ENCODE measurements around the gene CCDC181.
A peak's percentile ranks its signal among the peaks of the same experiment; 100 is the strongest.
"Not testable (repeated sequence)": the region's sequence is repeated elsewhere in the genome, so short reads cannot be mapped to it uniquely, and the experiment has no call there.

The CCDC181 gene

DNA sequence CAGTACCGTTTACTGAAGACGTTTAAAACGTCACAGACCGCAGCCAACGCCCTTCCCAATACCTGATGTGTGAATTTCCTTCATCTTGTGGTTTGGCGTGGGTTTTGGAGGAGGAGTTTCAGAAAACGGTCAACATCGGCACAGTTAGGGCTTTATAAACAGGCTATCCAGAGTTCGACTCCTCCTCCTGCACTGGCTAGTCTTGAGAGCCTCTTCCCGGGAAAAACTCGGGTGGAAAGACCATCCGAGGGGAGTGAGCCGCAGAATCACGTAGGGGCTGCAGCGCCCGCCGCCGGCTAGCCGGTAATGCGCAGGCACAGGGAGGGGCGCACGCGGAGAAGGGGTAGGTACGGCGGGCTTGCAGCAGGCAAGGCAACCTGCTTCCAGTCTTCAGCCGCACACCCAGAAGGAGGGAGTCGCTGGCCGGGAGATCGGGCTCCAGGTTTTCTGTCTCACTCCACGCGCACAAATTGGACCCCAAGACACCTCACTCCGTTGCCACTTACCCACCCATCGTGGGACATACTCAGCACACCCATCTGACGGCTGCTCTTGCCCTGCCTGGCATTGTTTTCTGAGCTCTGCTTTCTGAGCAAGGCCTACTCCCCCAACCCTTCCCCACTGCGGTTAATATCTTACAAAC is 33.0 kb upstream of the CCDC181 start:
- no peak overlapping the region for H3K27ac ChIP-seq (ENCODE audit: low read depth, low read length)
- H3K4me1 ChIP-seq (ENCODE audit: control insufficient read depth, insufficient read depth, low read length), result no peaks in the 10 kb centered on the region
- H3K4me3 ChIP-seq (ENCODE audit: low read depth, low read length), result peak overlapping the region; percentile 49; the same call in 1 of the 2 replicates
- peaks cover 9% of the 10 kb centered on the region for H3K9me3 ChIP-seq (ENCODE audit: control insufficient read depth, insufficient read depth, low read depth, low read length)
- no peaks in the 10 kb centered on the region for H3K27me3 ChIP-seq (ENCODE audit: control insufficient read depth, insufficient read depth, low read length)
- H3K36me3 ChIP-seq (ENCODE audit: control insufficient read depth, insufficient read depth, low read length), result peaks cover 2% of the 10 kb centered on the region; the same call in 1 of the 2 replicates
- H3K9ac ChIP-seq (ENCODE audit: low read length), result no peak overlapping the region

DNA sequence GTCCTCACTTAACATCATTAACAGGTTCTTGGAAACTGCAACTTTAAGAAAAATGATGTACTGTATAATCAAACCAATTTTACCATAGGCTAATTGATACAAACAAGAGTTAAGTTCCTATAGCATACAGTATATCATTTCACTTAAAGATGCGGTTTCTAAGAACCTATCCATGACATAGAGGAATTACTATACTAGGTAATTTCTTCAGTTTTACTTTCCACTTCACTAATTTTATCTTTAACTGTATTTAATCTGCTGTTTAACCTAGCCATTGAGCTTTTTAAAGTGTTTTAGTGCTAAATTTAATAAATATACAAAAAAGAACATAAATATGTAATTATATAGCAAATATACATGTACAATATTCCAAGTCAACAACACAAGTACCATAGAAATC is 30.2 kb upstream of the CCDC181 start:
- Histone ChIP-seq H3K9ac (ENCODE audit: low read length) (no peak overlapping the region), H3K9me3 (ENCODE audit: control insufficient read depth, insufficient read depth, low read depth, low read length) (peaks cover 9% of the 10 kb centered on the region), H3K27ac (ENCODE audit: low read depth, low read length) (no peak overlapping the region), H3K4me3 (ENCODE audit: low read depth, low read length) (no peak overlapping the region), H3K36me3 (ENCODE audit: control insufficient read depth, insufficient read depth, low read length) (no peaks in the 10 kb centered on the region), H3K27me3 (ENCODE audit: control insufficient read depth, insufficient read depth, low read length) (no peaks in the 10 kb centered on the region), H3K4me1 (ENCODE audit: control insufficient read depth, insufficient read depth, low read length) (no peaks in the 10 kb centered on the region)

DNA sequence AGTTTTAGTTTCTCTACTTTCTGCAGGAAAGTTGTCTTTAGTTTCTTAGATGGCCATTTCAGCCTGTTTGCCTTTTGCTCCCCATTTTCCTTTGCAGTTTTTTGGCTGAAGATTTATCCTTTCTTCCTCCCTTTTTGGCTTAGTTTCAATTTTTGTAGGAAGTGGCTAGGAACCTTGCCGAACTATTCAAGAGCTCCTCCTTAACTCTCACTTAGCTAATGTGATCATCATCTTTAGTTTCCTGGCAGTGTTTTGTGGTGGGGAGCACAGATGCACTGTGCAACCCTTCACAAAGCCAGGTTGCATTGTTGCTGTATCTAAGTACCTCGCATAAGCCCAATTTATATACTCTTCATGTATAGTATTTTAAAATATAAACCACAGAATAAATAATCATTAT is 28.8 kb upstream of the CCDC181 start:
- no peaks in the 10 kb centered on the region for H3K4me1 ChIP-seq (ENCODE audit: control insufficient read depth, insufficient read depth, low read length)
- peaks cover 9% of the 10 kb centered on the region for H3K9me3 ChIP-seq (ENCODE audit: control insufficient read depth, insufficient read depth, low read depth, low read length)
- H3K36me3 ChIP-seq (ENCODE audit: control insufficient read depth, insufficient read depth, low read length), result no peaks in the 10 kb centered on the region
- H3K9ac ChIP-seq (ENCODE audit: low read length), result no peak overlapping the region
- H3K27me3 ChIP-seq (ENCODE audit: control insufficient read depth, insufficient read depth, low read length), result no peaks in the 10 kb centered on the region
- H3K27ac ChIP-seq (ENCODE audit: low read depth, low read length), result no peak overlapping the region
- no peak overlapping the region for H3K4me3 ChIP-seq (ENCODE audit: low read depth, low read length)

DNA sequence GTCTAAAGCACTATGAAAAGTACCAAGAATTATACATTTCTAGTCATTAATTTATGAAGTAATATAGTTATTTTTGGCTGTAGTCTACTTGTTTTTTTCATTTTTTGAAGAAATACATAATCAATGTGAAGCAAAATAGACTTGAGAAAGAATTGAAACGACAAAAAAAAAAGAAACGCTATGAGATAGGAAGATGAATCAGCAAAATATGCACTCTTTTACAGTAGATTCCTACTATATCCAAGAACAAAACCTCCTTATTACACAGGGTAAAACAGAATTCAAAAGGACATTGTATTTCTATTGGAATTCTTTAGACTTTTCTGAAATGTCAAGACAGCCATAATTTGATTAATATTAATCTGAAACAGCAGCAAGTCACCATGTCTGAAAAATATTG is 25.6 kb upstream of the CCDC181 start:
- Histone ChIP-seq H3K9ac (ENCODE audit: low read length) (no peak overlapping the region), H3K36me3 (ENCODE audit: control insufficient read depth, insufficient read depth, low read length) (no peaks in the 10 kb centered on the region), H3K4me1 (ENCODE audit: control insufficient read depth, insufficient read depth, low read length) (no peaks in the 10 kb centered on the region), H3K27ac (ENCODE audit: low read depth, low read length) (no peak overlapping the region), H3K9me3 (ENCODE audit: control insufficient read depth, insufficient read depth, low read depth, low read length) (peaks cover 9% of the 10 kb centered on the region), H3K4me3 (ENCODE audit: low read depth, low read length) (no peak overlapping the region), H3K27me3 (ENCODE audit: control insufficient read depth, insufficient read depth, low read length) (no peaks in the 10 kb centered on the region)

DNA sequence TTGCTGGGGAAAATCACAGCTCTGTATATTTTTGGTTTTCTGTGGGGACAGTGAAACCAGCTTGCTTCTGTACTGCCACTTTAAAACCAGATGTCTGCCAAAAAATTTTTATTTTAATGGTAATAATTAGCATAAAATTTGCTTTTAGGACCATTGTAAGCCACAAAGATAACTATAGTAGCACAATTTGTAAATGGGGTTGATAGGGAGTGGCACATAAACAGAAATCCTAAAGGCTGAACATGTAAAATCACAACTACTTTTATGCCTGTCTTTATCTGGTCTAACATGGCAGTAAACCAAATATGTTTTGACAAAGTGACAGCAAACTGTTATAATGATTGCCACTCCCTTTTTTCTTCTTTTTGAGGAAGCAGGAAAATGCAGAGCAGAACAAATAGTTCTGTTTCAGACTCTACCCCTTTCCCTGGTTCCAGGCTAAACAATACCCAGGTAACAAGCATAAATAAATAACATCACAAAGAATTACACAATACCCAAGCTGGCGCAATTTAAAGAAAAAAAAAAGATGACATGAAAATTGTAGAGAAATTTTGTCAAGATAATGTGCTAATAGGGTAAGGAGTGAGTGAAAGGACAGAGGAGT is 24.0 kb upstream of the CCDC181 start:
- Histone ChIP-seq H3K9me3 (ENCODE audit: control insufficient read depth, insufficient read depth, low read depth, low read length) (no peaks in the 10 kb centered on the region), H3K4me1 (ENCODE audit: control insufficient read depth, insufficient read depth, low read length) (no peaks in the 10 kb centered on the region), H3K4me3 (ENCODE audit: low read depth, low read length) (no peak overlapping the region), H3K27me3 (ENCODE audit: control insufficient read depth, insufficient read depth, low read length) (no peaks in the 10 kb centered on the region), H3K36me3 (ENCODE audit: control insufficient read depth, insufficient read depth, low read length) (no peaks in the 10 kb centered on the region), H3K27ac (ENCODE audit: low read depth, low read length) (no peak overlapping the region), H3K9ac (ENCODE audit: low read length) (no peak overlapping the region)

DNA sequence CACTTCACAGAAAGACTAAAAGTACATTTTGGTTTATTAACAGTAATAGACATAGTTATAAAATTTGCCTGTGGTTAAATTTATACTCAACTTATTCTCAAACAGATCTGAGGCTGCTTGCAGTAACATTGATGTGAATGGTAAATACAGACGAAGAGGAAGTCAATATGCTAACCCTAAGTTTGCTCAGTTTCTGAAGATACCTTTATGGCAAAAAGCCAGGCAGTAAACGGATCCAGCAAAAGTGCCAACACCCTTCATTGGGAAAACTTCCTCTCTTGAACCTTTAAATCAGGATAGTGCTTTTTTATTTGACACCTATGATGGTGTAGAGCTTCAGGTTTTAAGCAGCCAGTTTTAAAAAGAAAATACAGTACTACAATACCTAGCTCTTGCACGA is 16.6 kb upstream of the CCDC181 start:
- no peak overlapping the region for H3K27ac ChIP-seq (ENCODE audit: low read depth, low read length)
- H3K9me3 ChIP-seq (ENCODE audit: control insufficient read depth, insufficient read depth, low read depth, low read length), result 0 out of 2 replicates have a peak, but pooled peaks cover 2% of the 10 kb centered on the region
- H3K4me1 ChIP-seq (ENCODE audit: control insufficient read depth, insufficient read depth, low read length), result no peaks in the 10 kb centered on the region
- H3K9ac ChIP-seq (ENCODE audit: low read length), result no peak overlapping the region
- no peaks in the 10 kb centered on the region; the same call in 1 of the 2 replicates for H3K27me3 ChIP-seq (ENCODE audit: control insufficient read depth, insufficient read depth, low read length)
- no peaks in the 10 kb centered on the region for H3K36me3 ChIP-seq (ENCODE audit: control insufficient read depth, insufficient read depth, low read length)
- H3K4me3 ChIP-seq (ENCODE audit: low read depth, low read length), result no peak overlapping the region

DNA sequence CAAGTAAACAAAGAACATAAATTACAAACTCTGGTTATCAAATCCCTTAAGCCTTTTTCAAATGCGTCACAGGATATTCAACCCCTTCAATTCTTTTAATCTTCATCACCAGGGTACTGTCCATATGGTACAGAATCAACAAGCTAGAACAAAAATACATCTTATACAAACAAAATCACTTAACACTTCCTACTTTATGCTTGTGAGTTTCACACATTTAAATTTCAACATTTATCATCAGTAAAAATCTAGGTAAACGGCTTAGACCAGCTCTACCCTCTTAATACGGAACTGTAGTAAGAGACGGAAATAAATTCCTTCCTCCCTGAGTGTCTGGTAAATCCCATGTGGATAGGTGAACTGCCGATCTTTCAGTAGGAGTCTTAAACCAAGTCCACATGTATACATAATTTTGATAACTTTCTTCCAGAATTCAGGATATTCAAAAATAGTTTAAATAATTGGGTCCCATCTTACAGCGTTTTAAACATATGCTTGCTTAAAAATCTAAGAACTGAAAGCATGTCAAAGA is 1.0 kb downstream of the CCDC181 start:
- peaks cover 13% of the 10 kb centered on the region for H3K27me3 ChIP-seq (ENCODE audit: control insufficient read depth, insufficient read depth, low read length)
- H3K4me1 ChIP-seq (ENCODE audit: control insufficient read depth, insufficient read depth, low read length), result peaks cover 5% of the 10 kb centered on the region; the same call in 1 of the 2 replicates
- no peaks in the 10 kb centered on the region for H3K9me3 ChIP-seq (ENCODE audit: control insufficient read depth, insufficient read depth, low read depth, low read length)
- peak overlapping the region; percentile 78; the same call in 1 of the 2 replicates for H3K4me3 ChIP-seq (ENCODE audit: low read depth, low read length)
- no peak overlapping the region for H3K27ac ChIP-seq (ENCODE audit: low read depth, low read length)
- H3K9ac ChIP-seq (ENCODE audit: low read length), result no peak overlapping the region
- H3K36me3 ChIP-seq (ENCODE audit: control insufficient read depth, insufficient read depth, low read length), result no peaks in the 10 kb centered on the region

DNA sequence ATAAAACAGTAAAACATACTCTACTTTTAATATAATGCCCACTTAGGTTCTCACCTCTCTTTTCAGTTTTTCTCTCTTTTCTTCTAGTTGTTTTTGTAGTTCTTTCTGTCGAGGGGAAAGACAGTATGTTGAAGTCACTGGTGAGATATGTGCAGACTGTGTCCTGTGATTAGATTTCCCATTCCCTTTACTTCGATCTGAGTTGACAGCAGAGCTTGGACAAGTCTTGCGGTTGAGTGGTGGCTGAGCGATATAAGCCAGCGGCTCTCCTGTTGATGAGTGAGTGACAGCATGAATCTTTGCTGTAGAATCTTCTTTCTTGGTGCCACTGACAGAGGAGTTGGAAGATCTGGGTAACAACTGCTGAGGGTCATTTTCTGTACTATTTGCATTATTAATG is 6.0 kb downstream of the CCDC181 start:
- Histone ChIP-seq H3K4me1 (ENCODE audit: control insufficient read depth, insufficient read depth, low read length) (no peaks in the 10 kb centered on the region), H3K4me3 (ENCODE audit: low read depth, low read length) (no peak overlapping the region), H3K9me3 (ENCODE audit: control insufficient read depth, insufficient read depth, low read depth, low read length) (no peaks in the 10 kb centered on the region), H3K27me3 (ENCODE audit: control insufficient read depth, insufficient read depth, low read length) (no peaks in the 10 kb centered on the region), H3K36me3 (ENCODE audit: control insufficient read depth, insufficient read depth, low read length) (no peaks in the 10 kb centered on the region), H3K27ac (ENCODE audit: low read depth, low read length) (no peak overlapping the region), H3K9ac (ENCODE audit: low read length) (no peak overlapping the region)

DNA sequence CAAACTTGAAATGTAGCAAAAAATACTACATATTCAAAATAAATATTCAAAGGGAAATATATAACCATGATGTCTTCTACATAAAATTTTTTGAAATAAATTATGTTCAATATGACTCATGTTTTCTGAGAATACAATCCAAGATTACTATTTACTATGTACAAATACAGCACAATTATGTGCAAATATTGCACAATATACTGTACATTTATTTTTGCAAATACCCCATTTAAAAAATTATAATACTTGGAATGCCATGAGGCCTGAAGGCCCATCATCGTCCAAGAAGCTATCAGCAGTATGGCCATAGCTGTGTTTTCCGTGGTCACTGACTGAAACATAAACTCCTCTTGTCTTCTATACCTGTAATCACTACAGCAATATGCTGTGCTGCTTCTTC is 12.3 kb downstream of the CCDC181 start:
- H3K4me1 ChIP-seq (ENCODE audit: control insufficient read depth, insufficient read depth, low read length), result no peaks in the 10 kb centered on the region
- no peaks in the 10 kb centered on the region for H3K27me3 ChIP-seq (ENCODE audit: control insufficient read depth, insufficient read depth, low read length)
- no peak overlapping the region for H3K4me3 ChIP-seq (ENCODE audit: low read depth, low read length)
- H3K27ac ChIP-seq (ENCODE audit: low read depth, low read length), result no peak overlapping the region
- no peaks in the 10 kb centered on the region for H3K36me3 ChIP-seq (ENCODE audit: control insufficient read depth, insufficient read depth, low read length)
- H3K9me3 ChIP-seq (ENCODE audit: control insufficient read depth, insufficient read depth, low read depth, low read length), result no peaks in the 10 kb centered on the region
- H3K9ac ChIP-seq (ENCODE audit: low read length), result no peak overlapping the region

DNA sequence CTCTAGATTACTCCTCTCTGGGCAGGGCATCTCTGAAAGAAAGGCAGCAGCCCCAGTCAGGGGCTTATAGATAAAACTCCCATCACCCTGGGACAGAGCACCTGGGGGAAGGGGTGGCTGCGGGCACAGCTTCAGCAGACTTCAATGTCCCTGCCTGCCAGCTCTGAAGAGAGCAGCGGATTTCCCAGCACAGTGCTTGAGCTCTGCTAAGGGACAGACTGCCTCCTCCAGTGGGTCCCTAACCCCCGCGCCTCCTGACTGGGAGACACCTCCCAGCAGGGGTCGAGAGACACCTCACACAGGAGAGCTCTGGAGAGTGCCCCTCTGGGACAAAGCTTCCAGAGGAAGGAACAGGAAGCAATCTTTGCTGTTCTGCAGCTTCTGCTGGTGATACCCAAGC is 18.9 kb downstream of the CCDC181 start:
- not testable (repeated sequence) for H3K4me3 ChIP-seq (ENCODE audit: low read depth, low read length); H3K27me3 ChIP-seq (ENCODE audit: control insufficient read depth, insufficient read depth, low read length); H3K9ac ChIP-seq (ENCODE audit: low read length); H3K4me1 ChIP-seq (ENCODE audit: control insufficient read depth, insufficient read depth, low read length); H3K9me3 ChIP-seq (ENCODE audit: control insufficient read depth, insufficient read depth, low read depth, low read length); H3K27ac ChIP-seq (ENCODE audit: low read depth, low read length); H3K36me3 ChIP-seq (ENCODE audit: control insufficient read depth, insufficient read depth, low read length)

DNA sequence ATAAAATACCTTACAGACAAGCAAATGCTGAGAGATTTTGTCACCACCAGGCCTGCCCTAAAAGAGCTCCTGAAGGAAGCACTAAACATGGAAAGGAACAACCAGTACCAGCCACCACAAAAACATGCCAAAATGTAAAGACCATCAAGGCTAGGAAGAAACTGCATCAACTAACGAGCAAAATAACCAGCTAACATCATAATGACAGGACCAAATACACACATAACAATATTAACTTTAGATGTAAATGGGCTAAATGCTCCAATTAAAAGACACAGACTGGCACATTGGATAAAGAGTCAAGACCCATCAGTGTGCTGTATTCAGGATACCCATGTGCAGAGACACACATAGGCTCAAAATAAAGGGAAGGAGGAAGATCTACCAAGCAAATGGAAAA is 24.7 kb downstream of the CCDC181 start:
- not testable (repeated sequence) for H3K9ac ChIP-seq (ENCODE audit: low read length); H3K9me3 ChIP-seq (ENCODE audit: control insufficient read depth, insufficient read depth, low read depth, low read length); H3K36me3 ChIP-seq (ENCODE audit: control insufficient read depth, insufficient read depth, low read length); H3K4me1 ChIP-seq (ENCODE audit: control insufficient read depth, insufficient read depth, low read length); H3K27ac ChIP-seq (ENCODE audit: low read depth, low read length); H3K27me3 ChIP-seq (ENCODE audit: control insufficient read depth, insufficient read depth, low read length); H3K4me3 ChIP-seq (ENCODE audit: low read depth, low read length)

All from HUES6 (cell line).